DOHH2 (cell line): Measurements from ENCODE around the gene MCF2L2.

Experiments
- EZH2phosphoT487 ChIP-seq: fragments of 200-600 bp; sonication (generic); IDR thresholded peaks from 2 replicates; pipeline ENCODE4 v1.6.1; 2017; ENCODE audit warnings: borderline replicate concordance, mild to moderate bottlenecking, antibody characterized with exemption, low read length, moderate library complexity, mixed read lengths
- TF ChIP-seq, protein P1 (sequence below): fragments of 200-600 bp; sonication (generic); IDR thresholded peaks from one replicate; pipeline ENCODE4 v1.5.1; 2014; ENCODE audit warnings: antibody characterized with exemption, mild to moderate bottlenecking, low read depth, low read length; ENCODE audit not compliant: poor library complexity, severe bottlenecking

DNA sequence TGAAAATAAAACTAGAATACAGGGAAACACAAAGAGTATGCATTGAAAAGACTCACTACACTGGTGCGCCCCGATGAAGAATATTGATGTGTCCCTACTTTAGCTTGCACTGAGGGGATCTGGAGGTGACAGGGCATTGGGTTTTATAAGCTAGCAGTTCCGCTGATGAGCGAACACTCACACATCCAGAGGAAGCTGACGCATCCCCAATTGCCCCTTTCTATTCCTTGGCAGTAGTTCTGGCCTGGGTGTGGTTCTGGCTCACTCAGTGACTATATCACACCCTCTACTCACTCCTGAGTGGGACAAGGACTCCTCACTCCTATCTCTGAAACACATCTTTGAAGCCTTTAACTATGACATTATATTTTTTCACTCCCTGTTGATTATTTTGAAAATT, 104.3 kb downstream of the MCF2L2 start:
- TF ChIP-seq, protein P1, sequence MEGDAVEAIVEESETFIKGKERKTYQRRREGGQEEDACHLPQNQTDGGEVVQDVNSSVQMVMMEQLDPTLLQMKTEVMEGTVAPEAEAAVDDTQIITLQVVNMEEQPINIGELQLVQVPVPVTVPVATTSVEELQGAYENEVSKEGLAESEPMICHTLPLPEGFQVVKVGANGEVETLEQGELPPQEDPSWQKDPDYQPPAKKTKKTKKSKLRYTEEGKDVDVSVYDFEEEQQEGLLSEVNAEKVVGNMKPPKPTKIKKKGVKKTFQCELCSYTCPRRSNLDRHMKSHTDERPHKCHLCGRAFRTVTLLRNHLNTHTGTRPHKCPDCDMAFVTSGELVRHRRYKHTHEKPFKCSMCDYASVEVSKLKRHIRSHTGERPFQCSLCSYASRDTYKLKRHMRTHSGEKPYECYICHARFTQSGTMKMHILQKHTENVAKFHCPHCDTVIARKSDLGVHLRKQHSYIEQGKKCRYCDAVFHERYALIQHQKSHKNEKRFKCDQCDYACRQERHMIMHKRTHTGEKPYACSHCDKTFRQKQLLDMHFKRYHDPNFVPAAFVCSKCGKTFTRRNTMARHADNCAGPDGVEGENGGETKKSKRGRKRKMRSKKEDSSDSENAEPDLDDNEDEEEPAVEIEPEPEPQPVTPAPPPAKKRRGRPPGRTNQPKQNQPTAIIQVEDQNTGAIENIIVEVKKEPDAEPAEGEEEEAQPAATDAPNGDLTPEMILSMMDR: no peak
- TF ChIP-seq EZH2phosphoT487: no peak
